GM18519 (cell line): Measurements from ENCODE around the gene TSPAN7.

Experiments
- ATAC-seq: cut with Tn5 transposase; IDR thresholded peaks from one replicate; pipeline ENCODE4 v1.9.1; 2021; ENCODE audit warnings: mild to moderate bottlenecking, moderate library complexity; ENCODE audit not compliant: unreplicated experiment, low FRiP score

The TSPAN7 gene

DNA sequence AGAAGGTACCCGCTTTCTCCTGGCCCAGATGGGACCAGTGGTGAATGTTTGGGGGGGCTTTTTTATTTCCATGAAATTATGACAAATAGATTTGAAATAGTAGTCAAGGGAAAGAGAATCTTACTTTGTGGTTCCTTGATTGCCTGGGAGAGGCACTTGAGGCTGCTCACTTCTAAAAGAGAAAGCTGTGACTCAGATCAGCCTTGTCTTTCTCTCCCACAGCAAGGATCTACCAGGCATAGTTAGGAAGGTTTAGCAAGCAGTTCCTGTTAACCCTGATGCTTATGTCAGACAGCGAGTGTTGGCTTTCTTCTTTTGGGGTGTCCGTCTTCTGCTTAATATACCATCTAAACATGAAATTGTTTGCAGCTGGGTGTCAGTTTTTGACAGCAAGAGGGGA is 114.5 kb downstream of the TSPAN7 start:
- no peak for ATAC-seq

DNA sequence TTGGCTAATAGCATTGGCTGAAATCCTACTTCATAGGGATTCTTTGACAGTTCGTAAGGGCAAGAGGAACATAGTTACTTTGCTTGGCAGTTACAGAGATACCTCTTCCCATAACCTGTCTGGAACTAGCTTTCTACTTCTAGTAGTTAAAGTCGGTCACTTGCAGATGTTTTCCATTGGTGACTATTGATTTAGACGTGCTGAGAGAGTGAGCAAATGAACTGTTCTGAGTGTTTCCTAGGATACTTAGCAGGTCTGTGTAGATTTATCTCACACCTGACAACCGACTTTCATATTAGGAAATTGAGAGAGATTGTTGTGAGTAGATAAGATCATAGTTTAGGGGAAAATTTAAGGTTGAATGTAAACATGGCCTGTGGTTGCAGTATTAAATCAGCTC is 116.8 kb downstream of the TSPAN7 start:
- no peak for ATAC-seq

DNA sequence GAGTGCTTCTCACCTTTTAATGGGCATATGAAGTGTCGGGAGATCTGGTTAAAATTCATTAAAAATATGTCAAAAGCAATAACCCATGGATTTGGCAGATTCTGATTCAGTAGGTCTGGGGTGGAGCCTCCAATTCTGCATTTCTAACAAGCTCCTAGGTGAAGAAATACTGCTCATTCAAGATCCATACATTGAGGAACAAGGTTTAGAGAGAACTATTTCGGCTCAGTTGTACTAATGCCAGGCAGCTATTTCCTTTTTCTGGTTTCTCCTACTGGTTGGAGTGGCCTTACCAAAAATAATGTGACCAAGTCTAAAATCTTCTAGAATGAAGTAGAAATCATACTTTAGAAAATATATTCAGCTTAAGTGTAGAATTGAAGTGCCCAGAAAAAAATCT is 117.5 kb downstream of the TSPAN7 start:
- ATAC-seq = no peak

DNA sequence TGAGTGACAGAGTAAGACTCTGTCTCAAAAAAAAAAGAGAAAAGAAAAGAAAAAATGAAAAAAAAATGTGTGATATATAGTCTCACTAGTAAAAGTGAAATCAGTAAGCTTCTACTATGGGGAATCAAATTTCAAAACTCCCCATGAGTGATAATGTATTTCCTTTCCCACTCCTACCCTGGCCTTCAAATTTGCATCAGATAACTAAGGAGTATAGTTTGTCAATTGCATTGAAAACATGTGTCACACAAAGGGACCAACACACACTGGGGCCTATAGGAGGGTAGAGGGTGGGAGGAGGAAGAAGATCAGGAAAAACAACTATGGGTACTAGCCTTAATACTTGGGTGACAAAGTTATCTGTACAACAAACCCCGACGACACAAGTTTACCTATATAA is 118.4 kb downstream of the TSPAN7 start:
- ATAC-seq = no peak

DNA sequence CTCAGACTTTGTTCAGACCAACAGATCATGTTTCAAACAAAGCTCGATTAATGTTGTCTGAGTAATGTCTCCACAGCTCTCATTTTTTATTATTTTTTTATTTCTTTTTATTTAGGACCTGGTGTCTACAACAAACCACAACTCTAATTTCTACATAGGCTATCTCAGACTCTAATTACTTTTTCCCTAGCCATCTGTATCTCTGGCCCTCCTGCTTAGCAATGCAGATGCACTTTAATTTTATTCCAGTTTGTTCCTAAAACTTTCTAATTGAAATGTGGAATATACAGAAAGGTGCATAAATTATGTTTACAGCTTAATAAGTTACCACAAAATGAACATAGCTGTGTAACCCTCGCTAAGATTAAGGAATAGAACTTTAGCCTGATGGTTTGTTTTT is 120.8 kb downstream of the TSPAN7 start:
- ATAC-seq = no peak

DNA sequence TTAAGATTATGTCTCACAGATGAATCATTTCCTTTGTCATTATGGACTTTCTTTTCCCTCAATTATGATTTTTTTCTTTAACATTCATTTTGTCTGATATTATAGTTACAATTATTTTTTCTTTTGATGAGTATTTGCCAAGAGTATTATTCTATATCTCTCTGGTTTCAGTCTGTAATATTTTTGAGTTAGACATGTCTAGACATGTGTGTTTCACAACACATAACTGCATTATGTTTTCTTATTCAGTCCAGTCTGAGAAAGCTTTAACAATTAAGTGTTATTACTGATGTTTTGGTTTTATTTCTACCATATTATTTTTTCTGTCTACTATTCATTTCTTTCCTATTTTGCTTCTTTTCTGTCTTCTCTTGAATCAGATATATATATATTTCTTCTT is 131.6 kb downstream of the TSPAN7 start:
- no peak for ATAC-seq

- no peak for ATAC-seq
Measured at GRCh38 chrX:38694394-38694793, 133.1 kb downstream of the TSPAN7 start.

- no peak for ATAC-seq
Measured at GRCh38 chrX:38697461-38697860, 136.1 kb downstream of the TSPAN7 start.

DNA sequence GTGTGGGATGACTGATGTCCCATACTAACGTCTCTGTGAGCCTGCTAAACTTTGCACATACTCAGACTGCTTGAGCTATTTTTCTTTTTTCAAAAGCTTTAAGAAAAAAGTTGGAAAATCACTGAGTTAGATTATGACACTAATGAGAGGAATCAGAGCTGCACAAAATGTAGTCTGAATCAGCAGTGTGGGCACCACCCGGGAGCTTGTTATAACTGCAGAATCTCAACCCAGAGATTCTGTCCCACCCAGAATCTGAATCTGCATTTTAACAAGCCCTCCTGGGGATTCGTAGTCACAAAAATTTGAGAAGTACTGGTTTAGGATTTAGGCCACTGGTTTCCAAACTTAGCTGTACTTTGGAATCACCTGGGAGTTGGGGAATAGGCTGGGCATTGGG is 137.8 kb downstream of the TSPAN7 start:
- no peak for ATAC-seq

DNA sequence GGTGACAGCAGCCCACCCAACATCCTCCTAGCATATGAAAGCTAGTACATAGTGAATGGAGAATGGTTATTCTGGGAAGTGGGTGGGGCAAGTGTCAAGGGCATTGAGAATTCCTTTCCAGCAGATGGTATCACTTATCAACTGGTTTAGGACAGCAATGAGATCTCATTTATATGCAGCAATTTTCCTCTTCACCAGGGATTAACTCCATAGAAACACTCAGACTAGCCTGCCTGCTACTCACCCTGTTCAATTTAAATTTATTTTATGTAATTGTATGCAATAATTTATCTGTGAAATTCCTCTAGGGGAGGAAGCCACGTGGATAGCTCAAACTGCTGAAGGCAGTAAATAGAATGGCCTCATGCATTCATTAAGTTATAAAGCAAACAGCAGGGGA is 138.4 kb downstream of the TSPAN7 start:
- ATAC-seq = no peak

GRCh38 chrX:38701073-38701472 is 139.7 kb downstream of the TSPAN7 start:
- no peak for ATAC-seq

- no peak for ATAC-seq
Measured at GRCh38 chrX:38704146-38704882, 143.0 kb downstream of the TSPAN7 start.

DNA sequence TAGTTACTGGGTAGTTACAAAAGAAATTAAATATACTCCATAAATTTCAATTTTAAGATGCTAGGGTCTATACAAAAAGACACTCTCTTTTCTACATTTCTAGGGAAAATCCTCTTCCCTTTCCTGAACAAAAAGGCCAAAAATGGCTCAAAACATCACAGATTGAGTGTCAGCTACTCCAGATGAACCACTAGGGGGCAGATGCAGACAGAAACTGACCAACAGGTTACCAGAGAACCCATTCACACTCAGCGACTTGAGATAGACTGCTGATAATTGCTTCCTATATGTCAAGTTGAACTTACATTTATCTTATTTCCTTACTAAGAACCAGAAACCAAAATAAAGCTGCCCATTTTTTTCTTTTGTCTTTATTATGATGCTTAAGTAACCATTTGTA is 156.5 kb downstream of the TSPAN7 start:
- no peak for ATAC-seq

DNA sequence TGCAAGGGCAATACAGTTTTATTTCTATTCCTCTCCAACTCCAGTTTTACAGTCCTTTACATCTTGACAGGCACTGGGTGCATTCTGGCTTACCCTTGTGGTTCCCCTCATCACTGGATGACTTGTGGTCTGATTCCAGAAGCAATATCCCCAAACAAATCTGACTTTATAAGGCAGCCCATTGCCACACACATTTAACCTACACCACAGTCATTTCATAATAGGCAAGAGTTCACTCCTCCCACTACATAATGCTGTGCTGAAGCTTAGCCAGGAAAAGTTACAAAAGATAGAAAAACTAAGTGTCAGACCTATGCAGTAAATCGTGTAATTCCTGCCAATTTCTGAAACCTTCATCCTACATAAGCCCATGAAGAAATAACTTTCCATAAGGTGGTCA is 157.0 kb downstream of the TSPAN7 start:
- ATAC-seq = no peak

DNA sequence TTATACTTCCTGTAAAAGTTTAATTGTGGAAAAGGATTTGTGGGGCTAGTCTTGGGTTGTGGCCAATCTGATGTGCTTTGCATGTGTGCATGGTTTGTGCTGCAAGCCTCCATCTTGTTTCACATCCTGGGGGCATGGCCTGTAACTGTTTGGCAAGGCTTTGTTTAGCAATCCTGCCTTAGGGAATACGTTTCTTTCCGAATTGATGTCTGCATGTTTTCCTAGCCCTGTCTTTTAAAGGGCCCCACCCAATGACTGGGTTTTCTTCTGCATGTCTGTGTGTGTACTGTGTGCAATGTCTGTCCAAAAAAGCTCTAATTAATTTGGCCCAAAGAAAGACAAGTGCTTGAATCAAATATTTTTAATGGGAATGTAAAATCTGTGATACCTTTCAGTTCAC is 165.3 kb downstream of the TSPAN7 start:
- no peak for ATAC-seq

GRCh38 chrX:38727668-38728067 is 166.3 kb downstream of the TSPAN7 start:
- no peak for ATAC-seq

DNA sequence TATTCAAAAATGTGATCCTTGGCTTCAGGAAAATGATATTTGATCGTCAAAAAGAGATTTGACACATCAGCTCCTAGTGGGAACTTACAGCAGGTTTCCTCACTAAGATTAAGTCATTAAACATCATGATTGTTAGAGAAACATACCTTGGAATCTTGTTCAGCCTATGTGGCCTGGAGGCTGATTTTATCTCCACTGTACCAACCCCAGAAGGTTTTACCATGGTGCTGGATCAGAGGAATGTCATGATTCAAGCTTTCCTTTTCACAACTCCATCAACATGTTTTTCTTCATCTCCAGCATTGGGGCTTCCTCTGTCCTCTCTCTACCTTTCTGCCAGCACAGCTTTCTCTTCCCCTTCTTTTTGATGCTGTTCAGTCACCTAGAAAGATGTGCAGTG is 171.5 kb downstream of the TSPAN7 start:
- ATAC-seq = no peak
